Endothelial cell of umbilical vein (primary cell): Measurements from ENCODE around the gene HEPHL1.

Experiments
- CTCF ChIP-seq, 2 donors: IDR thresholded peaks; 1 replicate in 1 of 2; 2 replicates in 1 of 2; pipeline ENCODE4 v1.5.1; 2011; ENCODE audit warnings: low read length in 2 of 2, mild to moderate bottlenecking in 2 of 2, moderate library complexity in 2 of 2, control low read depth in 1 of 2, inconsistent platforms in 1 of 2, low read depth in 1 of 2; ENCODE audit not compliant: insufficient read depth in 1 of 2; ENCODE audit errors: extremely low read depth in 1 of 2
- EZH2 ChIP-seq: IDR thresholded peaks from 2 replicates; pipeline ENCODE4 v1.6.1; 2012; ENCODE audit warnings: borderline replicate concordance, low read depth, mild to moderate bottlenecking, moderate library complexity, low read length, inconsistent platforms; ENCODE audit not compliant: severe bottlenecking
- GATA2 ChIP-seq: IDR thresholded peaks from 2 replicates; pipeline ENCODE4 v1.7.0; 2011; ENCODE audit warnings: low read depth, mild to moderate bottlenecking, moderate library complexity, mixed read lengths, low read length; ENCODE audit not compliant: insufficient read length, insufficient read depth

- TF ChIP-seq CTCF (IDR thresholded peaks at IDR 0.05; ENCODE audit: extremely low read depth in 1 of 2, insufficient read depth in 1 of 2, low read depth in 1 of 2, low read length in 2 of 2): no peak
- TF ChIP-seq EZH2: no peak
- TF ChIP-seq GATA2: no peak
Observed at GRCh38 chr11:94084164-94084563, 63.0 kb downstream of the HEPHL1 start.
